MCF 10A (cell line): ENCODE measurements around the gene ITGA3. TPM values are rescaled to one million over a fixed set of nuclear protein-coding genes. Genes with fewer than 3 reads are reported as not detected.
A peak's percentile ranks its signal among the peaks of the same experiment; 100 is the strongest.
"Not testable (repeated sequence)": the region's sequence is repeated elsewhere in the genome, so short reads cannot be mapped to it uniquely, and the experiment has no call there.

Source experiments
- BruUV-seq: library from RNA; stranded (reverse); fragments of 400-500 nt; replicated peaks from 2 replicates; lab custom pipeline; 2021; lab: Mats Ljungman, UMichigan
- CTCF ChIA-PET: fragments of 300-600 bp; sonication (Branson Sonifier 250); formaldehyde crosslinking; extraction: SDS; loops from one replicate; lab custom pipeline; 2021; ENCODE audit warnings: antibody characterized with exemption, inconsistent platforms; lab: Yijun Ruan, JAX
- POLR2A ChIA-PET: fragments of 300-600, 350-650 bp; sonication (Branson Sonifier 250); formaldehyde crosslinking; extraction: SDS; loops from one replicate; lab custom pipeline; 2020; ENCODE audit warnings: antibody characterized with exemption, inconsistent platforms; lab: Yijun Ruan, JAX
- DNase-seq: peaks from one replicate; pipeline ENCODE4 v3.0.0-alpha.2; 2018; ENCODE audit not compliant: unreplicated experiment
- H3K27ac Mint-ChIP-seq: one replicate; pipeline ENCODE4 v1.8.0; 2022; ENCODE audit warnings: mild to moderate bottlenecking, low read depth, mixed read lengths; ENCODE audit not compliant: unreplicated experiment
- H3K27me3 Mint-ChIP-seq: one replicate; pipeline ENCODE4 v1.8.0; 2022; ENCODE audit warnings: mixed read lengths; ENCODE audit not compliant: insufficient read depth, unreplicated experiment
- H3K36me3 Mint-ChIP-seq: one replicate; pipeline ENCODE4 v1.8.0; 2022; ENCODE audit warnings: mild to moderate bottlenecking, moderate library complexity, mixed read lengths; ENCODE audit not compliant: insufficient read depth, unreplicated experiment
- H3K4me1 Mint-ChIP-seq: one replicate; pipeline ENCODE4 v1.8.0; 2022; ENCODE audit warnings: mixed read lengths; ENCODE audit not compliant: insufficient read depth, unreplicated experiment
- H3K4me3 Mint-ChIP-seq: one replicate; pipeline ENCODE4 v1.8.0; 2022; ENCODE audit warnings: mild to moderate bottlenecking, moderate library complexity, mixed read lengths; ENCODE audit not compliant: unreplicated experiment
- H3K9me3 Mint-ChIP-seq: one replicate; pipeline ENCODE4 v1.8.0; 2022; ENCODE audit warnings: mixed read lengths; ENCODE audit not compliant: unreplicated experiment
- intact Hi-C: fragments of 100-400 bp; cut with micrococcal nuclease; formaldehyde crosslinking; loops from 2 replicates; pipeline ENCODE4 v1.14.1; 2022
- total RNA-seq: library from RNA; stranded (reverse); gene quantifications from 2 replicates; pipeline ENCODE4 v1.2.3, GENCODE V29; 2022
- TF ChIP-seq, protein P1 (sequence below): fragments of 200-600 bp; IDR thresholded peaks from one replicate; pipeline ENCODE4 v1.8.0; 2022; ENCODE audit warnings: antibody characterized with exemption, mild to moderate bottlenecking; ENCODE audit not compliant: unreplicated experiment

Gene ITGA3
- total RNA-seq, 1 experiment from 2014 or later: 588 TPM

DNA sequence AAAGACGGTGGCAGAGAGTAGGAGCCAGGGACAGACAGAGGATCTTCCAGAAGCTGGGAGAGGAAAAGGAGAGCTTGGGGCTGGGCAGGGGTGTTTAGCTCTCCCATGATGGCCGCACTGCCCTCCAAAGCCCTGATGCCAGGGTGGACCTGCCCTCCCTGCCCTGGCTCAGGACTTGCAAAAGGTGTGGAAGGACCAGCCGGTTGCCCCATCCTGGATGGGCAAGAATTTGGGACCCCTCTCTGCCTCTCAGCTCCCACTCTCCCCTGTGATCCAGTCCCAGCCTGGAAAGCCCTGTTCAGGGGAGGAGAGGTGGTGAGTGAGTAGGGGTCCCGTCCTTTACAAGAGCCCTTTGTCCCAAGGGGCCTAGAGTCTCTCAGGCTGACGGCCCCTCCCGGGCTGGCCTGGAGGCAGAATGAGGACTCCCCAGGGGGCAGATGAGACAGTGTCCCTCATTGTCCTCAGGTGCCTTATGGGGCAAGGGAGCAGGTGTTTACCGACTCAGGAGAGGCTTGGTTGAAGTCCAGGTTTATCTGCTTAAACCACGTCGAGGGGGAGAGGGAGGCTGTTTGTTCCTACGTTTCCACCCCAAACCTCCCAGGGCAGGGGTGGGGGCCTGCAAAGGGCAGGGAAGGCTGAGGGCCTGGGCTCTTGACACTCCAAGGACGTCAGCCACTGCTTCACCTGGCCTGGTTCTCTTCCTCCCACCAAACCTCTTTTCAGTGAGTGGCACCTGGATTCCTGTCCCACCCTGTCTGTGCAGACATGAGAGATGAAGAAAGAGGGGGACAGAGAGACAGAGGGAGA, 19.3 kb upstream of the ITGA3 start:
- peaks cover 27% of the 10 kb centered on the region for H3K4me1 Mint-ChIP-seq
- no peaks in the 10 kb centered on the region for H3K36me3 Mint-ChIP-seq
- H3K27me3 Mint-ChIP-seq: no peaks in the 10 kb centered on the region
- no peak overlapping the region for H3K4me3 Mint-ChIP-seq
- no peak for DNase-seq
- no peaks in the 10 kb centered on the region for H3K9me3 Mint-ChIP-seq
- H3K27ac Mint-ChIP-seq: peak overlapping the region; percentile 84
- ChIA-PET CTCF (interaction anchor here (0.8 to 1.1 kb wide), 3 partner anchors 10 to 57 kb away, joined by 3 to 5 read pairs (median 3); no protein-coding TSS in a partner anchor), POLR2A (interaction anchor here (0.7 to 15.8 kb wide), 3 partner anchors 18 to 28 kb away, joined by 3 to 329 read pairs (median 3); partner anchors contain the start of gene ITGA3)
- intact Hi-C loops: no loop called here
- TF ChIP-seq, protein P1, sequence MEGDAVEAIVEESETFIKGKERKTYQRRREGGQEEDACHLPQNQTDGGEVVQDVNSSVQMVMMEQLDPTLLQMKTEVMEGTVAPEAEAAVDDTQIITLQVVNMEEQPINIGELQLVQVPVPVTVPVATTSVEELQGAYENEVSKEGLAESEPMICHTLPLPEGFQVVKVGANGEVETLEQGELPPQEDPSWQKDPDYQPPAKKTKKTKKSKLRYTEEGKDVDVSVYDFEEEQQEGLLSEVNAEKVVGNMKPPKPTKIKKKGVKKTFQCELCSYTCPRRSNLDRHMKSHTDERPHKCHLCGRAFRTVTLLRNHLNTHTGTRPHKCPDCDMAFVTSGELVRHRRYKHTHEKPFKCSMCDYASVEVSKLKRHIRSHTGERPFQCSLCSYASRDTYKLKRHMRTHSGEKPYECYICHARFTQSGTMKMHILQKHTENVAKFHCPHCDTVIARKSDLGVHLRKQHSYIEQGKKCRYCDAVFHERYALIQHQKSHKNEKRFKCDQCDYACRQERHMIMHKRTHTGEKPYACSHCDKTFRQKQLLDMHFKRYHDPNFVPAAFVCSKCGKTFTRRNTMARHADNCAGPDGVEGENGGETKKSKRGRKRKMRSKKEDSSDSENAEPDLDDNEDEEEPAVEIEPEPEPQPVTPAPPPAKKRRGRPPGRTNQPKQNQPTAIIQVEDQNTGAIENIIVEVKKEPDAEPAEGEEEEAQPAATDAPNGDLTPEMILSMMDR: no peak
- no TSS peak for BruUV-seq

DNA sequence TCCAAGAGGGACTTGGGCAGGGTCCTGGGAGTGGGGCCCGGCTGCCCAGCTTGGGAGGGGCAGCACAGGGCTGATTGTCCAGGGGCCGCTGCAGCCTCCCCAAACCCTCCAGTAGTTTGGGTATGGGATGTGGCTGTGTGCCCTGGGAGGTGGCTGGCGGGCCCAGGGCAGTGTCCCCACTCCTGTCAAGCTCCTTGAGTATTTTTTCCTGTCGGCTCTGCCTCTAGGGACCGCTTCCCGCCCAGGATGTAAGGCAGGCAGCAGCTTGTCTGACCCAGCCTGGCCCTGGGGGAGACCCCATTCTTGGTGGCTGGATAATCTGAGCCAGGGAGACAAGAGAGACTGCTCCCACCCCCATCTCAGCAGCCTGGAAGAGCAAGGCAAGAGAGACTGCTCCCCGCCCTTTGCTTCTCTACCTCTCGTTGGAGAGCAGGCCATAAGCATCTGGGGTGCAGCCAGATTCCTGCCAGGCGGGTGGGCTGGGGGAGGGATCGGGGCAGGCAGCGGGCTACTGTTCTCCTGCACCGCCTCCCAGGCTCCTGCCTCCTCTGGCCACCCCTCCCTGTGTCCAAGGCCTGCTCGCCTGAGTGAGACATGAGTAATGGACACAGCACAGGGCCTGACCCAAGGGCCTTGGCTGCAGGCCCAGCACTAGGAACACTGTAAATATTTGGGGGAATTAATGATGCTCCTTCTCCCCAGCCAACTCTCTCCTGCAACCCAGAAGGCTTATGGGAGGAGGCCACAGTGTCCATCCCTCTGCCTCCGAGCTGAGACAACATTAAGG, 18.4 kb upstream of the ITGA3 start:
- Mint-ChIP-seq H3K4me3 (no peak overlapping the region), H3K4me1 (peaks cover 27% of the 10 kb centered on the region), H3K27ac (peak overlapping the region; percentile 84), H3K27me3 (no peaks in the 10 kb centered on the region), H3K9me3 (no peaks in the 10 kb centered on the region), H3K36me3 (no peaks in the 10 kb centered on the region)
- peak; percentile 93 for DNase-seq
- TF ChIP-seq, protein P1: no peak
- intact Hi-C loops: no loop called here
- POLR2A ChIA-PET: interaction anchor here (0.7 to 15.8 kb wide), 3 partner anchors 11 to 25 kb away, joined by 3 to 329 read pairs (median 3); partner anchors contain the start of gene ITGA3
- BruUV-seq: no TSS peak
- CTCF ChIA-PET: interaction anchor here (1.2 kb wide), 1 partner anchor 57 kb away, joined by 3 read pairs; the partner anchor contains the start of gene PDK2

DNA sequence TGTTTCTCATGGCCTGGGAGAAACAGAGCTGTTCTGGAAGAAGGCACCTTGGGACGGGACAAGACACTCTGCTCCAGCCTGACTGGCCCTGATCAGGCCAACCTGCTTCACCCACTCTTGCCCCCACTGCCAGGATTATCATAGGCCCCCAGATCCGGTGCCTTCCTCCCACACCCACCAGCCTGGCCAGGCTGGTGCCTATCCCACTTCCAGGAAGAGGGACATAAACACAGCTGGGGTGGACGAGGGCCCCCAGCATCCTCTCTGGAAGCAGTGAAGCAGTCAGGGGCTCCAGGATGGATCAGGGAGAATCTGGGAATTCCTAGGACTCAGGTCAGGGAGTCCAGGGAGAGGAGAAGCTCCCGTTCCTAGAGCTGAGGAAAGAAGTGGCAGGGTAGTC, 16.9 kb upstream of the ITGA3 start:
- H3K36me3 Mint-ChIP-seq: no peaks in the 10 kb centered on the region
- no peaks in the 10 kb centered on the region for H3K9me3 Mint-ChIP-seq
- no peaks in the 10 kb centered on the region for H3K27me3 Mint-ChIP-seq
- ChIA-PET POLR2A (interaction anchor here (1.2 to 15.8 kb wide), 3 partner anchors 9 to 16 kb away, joined by 3 to 329 read pairs (median 3); partner anchors contain the start of gene ITGA3), CTCF (interaction anchor here (0.9 to 1.9 kb wide), 4 partner anchors 10 to 56 kb away, joined by 3 to 8 read pairs (median 3); partner anchors contain the start of gene PDK2)
- intact Hi-C loops: no loop called here
- H3K4me1 Mint-ChIP-seq: peaks cover 36% of the 10 kb centered on the region
- no peak overlapping the region for H3K27ac Mint-ChIP-seq
- DNase-seq: no peak
- no peak overlapping the region for H3K4me3 Mint-ChIP-seq
- no TSS peak for BruUV-seq
- TF ChIP-seq, protein P1: no peak

DNA sequence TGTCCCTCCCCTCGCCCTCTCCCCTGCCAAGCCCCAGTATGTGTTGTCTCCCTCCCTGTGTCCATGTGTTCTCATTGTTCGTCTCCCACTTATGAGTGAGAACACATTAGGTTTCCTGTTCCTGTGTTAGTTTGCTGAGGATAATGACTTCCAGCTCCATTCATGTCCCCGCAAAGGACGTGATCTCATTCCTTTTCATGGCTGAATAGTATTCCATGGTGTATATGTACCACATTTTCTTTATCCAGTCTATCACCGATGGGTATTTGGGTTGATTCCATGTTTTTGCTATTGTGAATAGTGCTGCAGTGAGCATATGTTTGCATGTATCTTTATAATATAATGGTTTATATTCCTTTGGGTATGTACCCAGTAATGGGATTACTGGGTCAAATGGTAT, 15.4 kb upstream of the ITGA3 start:
- H3K36me3 Mint-ChIP-seq, H3K4me3 Mint-ChIP-seq, H3K27me3 Mint-ChIP-seq, DNase-seq, H3K27ac Mint-ChIP-seq, intact Hi-C loops, BruUV-seq, H3K9me3 Mint-ChIP-seq: not testable (repeated sequence)
- H3K4me1 Mint-ChIP-seq: peaks cover 45% of the 10 kb centered on the region
- CTCF ChIA-PET: interaction anchor here (0.8 kb wide), 1 partner anchor 46 kb away, joined by 3 read pairs; no protein-coding TSS in a partner anchor
- POLR2A ChIA-PET: interaction anchor here (0.9 to 15.8 kb wide), 2 partner anchors 13 to 15 kb away, joined by 3 to 329 read pairs; partner anchors contain the start of gene ITGA3
